HG03565 (cell line): ENCODE results near the gene SLC35A4.

Experiments
- ATAC-seq: cut with Tn5 transposase; IDR thresholded peaks from one replicate; pipeline ENCODE4 v1.9.1; 2021; ENCODE audit warnings: mild to moderate bottlenecking, moderate library complexity; ENCODE audit not compliant: unreplicated experiment

Gene SLC35A4

GRCh38 chr5:140564196-140565023 is at the start of gene SLC35A4, which contains the start of gene APBB3:
SLC35A4 (plus strand) TSS chr5:140564828; CDS start chr5:140567170, 2,342 bp downstream.
APBB3 (minus strand) TSS chr5:140564598; CDS start chr5:140564245, 353 bp downstream.
- ATAC-seq, result peak; percentile 80

GRCh38 chr5:140524003-140524402 is 40.6 kb upstream of the SLC35A4 start:
- no peak for ATAC-seq

- no peak for ATAC-seq
Measured at GRCh38 chr5:140540227-140540626, 24.4 kb upstream of the SLC35A4 start.

- ATAC-seq, result no peak
Measured at GRCh38 chr5:140542972-140543371, 21.7 kb upstream of the SLC35A4 start.

GRCh38 chr5:140544986-140545385 is 19.6 kb upstream of the SLC35A4 start:
- ATAC-seq, result no peak

- ATAC-seq, result no peak
Measured at GRCh38 chr5:140545606-140546005, 19.0 kb upstream of the SLC35A4 start.

GRCh38 chr5:140546851-140547507 is 17.6 kb upstream of the SLC35A4 start:
- ATAC-seq, result no peak

GRCh38 chr5:140547508-140548299 is 16.9 kb upstream of the SLC35A4 start, which contains the start of gene EIF4EBP3:
EIF4EBP3 (plus strand) TSS chr5:140547662; CDS start chr5:140547738, 76 bp downstream.
- peak; percentile 98 for ATAC-seq

- no peak for ATAC-seq
Measured at GRCh38 chr5:140548300-140548688, 16.3 kb upstream of the SLC35A4 start.

GRCh38 chr5:140548791-140549190 is 15.8 kb upstream of the SLC35A4 start:
- ATAC-seq, result no peak

GRCh38 chr5:140549237-140550144 is 15.1 kb upstream of the SLC35A4 start:
- no peak for ATAC-seq

GRCh38 chr5:140550147-140551079 is 14.2 kb upstream of the SLC35A4 start:
- no peak for ATAC-seq

- no peak for ATAC-seq
Measured at GRCh38 chr5:140551872-140552271, 12.8 kb upstream of the SLC35A4 start.

- ATAC-seq, result no peak
Measured at GRCh38 chr5:140553657-140554056, 11.0 kb upstream of the SLC35A4 start.

GRCh38 chr5:140554454-140554853 is 10.2 kb upstream of the SLC35A4 start:
- ATAC-seq, result no peak

GRCh38 chr5:140555747-140556312 is 8.8 kb upstream of the SLC35A4 start:
- ATAC-seq, result no peak

- ATAC-seq, result no peak
Measured at GRCh38 chr5:140556438-140556837, 8.2 kb upstream of the SLC35A4 start.

- ATAC-seq, result peak; percentile 91
Measured at GRCh38 chr5:140557136-140557805, 7.4 kb upstream of the SLC35A4 start, which contains the start of gene SRA1. SRA1 (minus strand) TSS chr5:140557473; CDS start chr5:140557452, 21 bp downstream.
